ENCODE data around the gene CCDC71L.

The CCDC71L gene

DNA sequence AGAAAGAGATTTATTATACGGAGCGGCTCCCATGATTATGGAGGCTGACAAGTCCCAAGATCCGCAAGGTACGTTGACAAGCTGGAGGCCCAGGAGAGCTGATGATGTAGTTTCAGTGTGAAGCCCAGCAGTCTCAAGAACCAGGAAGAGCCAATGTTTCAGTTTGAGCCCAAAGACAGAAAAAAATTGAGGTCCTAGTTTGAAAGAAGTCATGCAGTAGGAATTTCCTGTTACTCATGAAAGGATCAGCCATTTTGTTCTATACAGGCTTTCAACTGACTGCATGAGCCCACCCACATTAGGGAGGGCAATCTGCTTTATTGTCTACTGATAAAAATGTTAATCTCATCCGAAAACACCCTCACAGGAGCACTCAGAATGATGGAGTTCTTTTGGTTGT lies 51.5 kb downstream of the CCDC71L start:
- DNase-seq (ENCODE audit: low read depth in 1 of 2, low spot score in 1 of 2), result no peak

DNA sequence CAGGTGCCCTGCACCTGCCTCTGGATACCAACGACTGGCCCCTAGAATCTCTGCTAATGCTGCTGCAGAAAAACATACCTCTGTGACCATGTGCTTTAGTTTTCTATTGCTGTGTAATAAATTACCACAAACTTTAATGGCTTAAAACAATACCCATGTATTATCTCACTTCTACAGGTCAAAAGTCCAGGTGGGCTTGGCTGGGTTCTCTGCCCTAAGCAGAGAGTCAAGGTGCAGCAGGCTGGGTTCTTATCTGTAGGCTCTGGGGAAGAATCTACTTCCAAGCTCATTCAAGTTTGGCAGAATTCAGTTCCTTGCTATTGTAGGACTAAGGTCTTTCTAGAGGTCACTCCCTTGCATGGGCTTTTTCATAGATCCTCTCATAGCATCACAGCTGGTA lies 52.3 kb downstream of the CCDC71L start:
- no peak for DNase-seq (ENCODE audit: low read depth in 1 of 2, low spot score in 1 of 2)

Data from activated T-helper 1 cell treated with anti-CD3 and anti-CD28 coated beads, Interleukin-2, amount 50 U/mL, for 16 hours (primary cell).